ENCODE measurements around the gene DBP. TPM values are rescaled to one million over a fixed set of nuclear protein-coding genes. Genes with fewer than 3 reads are reported as not detected.
"Not testable (repeated sequence)": the region's sequence is repeated elsewhere in the genome, so short reads cannot be mapped to it uniquely, and the experiment has no call there.

Gene DBP
- 9.3 and 14.5 TPM in 2 replicates for total RNA-seq (2014; rRNA removed; shearing (Covaris generic); ENCODE audit: low replicate concordance)

- peak; percentile 58 for DNase-seq
- Histone ChIP-seq H3K27me3 (peaks cover 5% of the 10 kb centered on the region; the same call in 1 of the 2 replicates), H3K9me3 (no peaks in the 10 kb centered on the region), H3K36me3 (peaks cover 3% of the 10 kb centered on the region; the same call in 1 of the 2 replicates), H3K4me3 (peak within 1 kb of the TSS; percentile 63)
Observed at GRCh38 chr19:48636859-48637448, at the start of gene DBP. Gene DBP (minus strand): TSS chr19:48637379. CDS start chr19:48636994, 385 bp downstream.

GRCh38 chr19:48686637-48687036, 49.5 kb upstream of the DBP start:
- not testable (repeated sequence) for H3K36me3 ChIP-seq, H3K4me3 ChIP-seq, H3K9me3 ChIP-seq, DNase-seq, H3K27me3 ChIP-seq

- H3K4me3 ChIP-seq: no peak overlapping the region
- H3K27me3 ChIP-seq: no peaks in the 10 kb centered on the region
- no peaks in the 10 kb centered on the region for H3K36me3 ChIP-seq
- H3K9me3 ChIP-seq: no peaks in the 10 kb centered on the region
- DNase-seq: no peak
Observed at GRCh38 chr19:48686088-48686487, 48.9 kb upstream of the DBP start.

GRCh38 chr19:48685583-48685982, 48.4 kb upstream of the DBP start:
- no peak for DNase-seq
- Histone ChIP-seq H3K9me3 (no peaks in the 10 kb centered on the region), H3K4me3 (no peak overlapping the region), H3K36me3 (no peaks in the 10 kb centered on the region), H3K27me3 (no peaks in the 10 kb centered on the region)

- Histone ChIP-seq H3K36me3 (no peaks in the 10 kb centered on the region), H3K4me3 (no peak overlapping the region), H3K27me3 (no peaks in the 10 kb centered on the region), H3K9me3 (no peaks in the 10 kb centered on the region)
- no peak for DNase-seq
Observed at GRCh38 chr19:48683349-48683748, 46.2 kb upstream of the DBP start.

- no peaks in the 10 kb centered on the region for H3K36me3 ChIP-seq
- no peaks in the 10 kb centered on the region for H3K27me3 ChIP-seq
- DNase-seq: peak; percentile 46
- H3K4me3 ChIP-seq: no peak overlapping the region
- H3K9me3 ChIP-seq: no peaks in the 10 kb centered on the region
Observed at GRCh38 chr19:48681127-48681470, 43.9 kb upstream of the DBP start.

GRCh38 chr19:48680436-48681126, 43.4 kb upstream of the DBP start:
- Histone ChIP-seq H3K27me3 (no peaks in the 10 kb centered on the region), H3K36me3 (no peaks in the 10 kb centered on the region), H3K4me3 (no peak overlapping the region), H3K9me3 (no peaks in the 10 kb centered on the region)
- no peak for DNase-seq

GRCh38 chr19:48680006-48680405, 42.8 kb upstream of the DBP start:
- H3K4me3 ChIP-seq, DNase-seq, H3K9me3 ChIP-seq, H3K36me3 ChIP-seq, H3K27me3 ChIP-seq: not testable (repeated sequence)

- Histone ChIP-seq H3K36me3 (no peaks in the 10 kb centered on the region), H3K27me3 (no peaks in the 10 kb centered on the region), H3K4me3 (no peak overlapping the region), H3K9me3 (no peaks in the 10 kb centered on the region)
- no peak for DNase-seq
Observed at GRCh38 chr19:48678201-48678600, 41.0 kb upstream of the DBP start.

GRCh38 chr19:48676887-48677286, 39.7 kb upstream of the DBP start:
- Histone ChIP-seq H3K4me3 (no peak overlapping the region), H3K9me3 (no peaks in the 10 kb centered on the region), H3K36me3 (no peaks in the 10 kb centered on the region), H3K27me3 (no peaks in the 10 kb centered on the region)
- DNase-seq: no peak

GRCh38 chr19:48676487-48676886, 39.3 kb upstream of the DBP start:
- no peak for DNase-seq
- Histone ChIP-seq H3K27me3 (no peaks in the 10 kb centered on the region), H3K9me3 (no peaks in the 10 kb centered on the region), H3K4me3 (no peak overlapping the region), H3K36me3 (no peaks in the 10 kb centered on the region)

GRCh38 chr19:48674921-48675824, 38.0 kb upstream of the DBP start:
- Histone ChIP-seq H3K4me3 (no peak overlapping the region), H3K27me3 (no peaks in the 10 kb centered on the region), H3K36me3 (no peaks in the 10 kb centered on the region), H3K9me3 (no peaks in the 10 kb centered on the region)
- peak; percentile 80 for DNase-seq

- no peaks in the 10 kb centered on the region for H3K27me3 ChIP-seq
- no peak overlapping the region for H3K4me3 ChIP-seq
- DNase-seq: no peak
- no peaks in the 10 kb centered on the region for H3K9me3 ChIP-seq
- no peaks in the 10 kb centered on the region for H3K36me3 ChIP-seq
Observed at GRCh38 chr19:48674216-48674809, 37.1 kb upstream of the DBP start.

- Histone ChIP-seq H3K4me3 (no peak overlapping the region), H3K27me3 (no peaks in the 10 kb centered on the region), H3K9me3 (no peaks in the 10 kb centered on the region), H3K36me3 (no peaks in the 10 kb centered on the region)
- DNase-seq: no peak
Observed at GRCh38 chr19:48673436-48674100, 36.4 kb upstream of the DBP start.

GRCh38 chr19:48672994-48673393, 35.8 kb upstream of the DBP start, which contains the start of gene NTN5:
Gene NTN5 (minus strand): TSS chr19:48673017. CDS start chr19:48670986, 2,031 bp downstream.
- Histone ChIP-seq H3K4me3 (no peak within 1 kb of the TSS), H3K36me3 (no peaks in the 10 kb centered on the region), H3K27me3 (no peaks in the 10 kb centered on the region), H3K9me3 (no peaks in the 10 kb centered on the region)
- no peak for DNase-seq

GRCh38 chr19:48671446-48671995, 34.3 kb upstream of the DBP start:
- H3K4me3 ChIP-seq: no peak overlapping the region
- no peak for DNase-seq
- H3K36me3 ChIP-seq: no peaks in the 10 kb centered on the region
- H3K27me3 ChIP-seq: no peaks in the 10 kb centered on the region
- no peaks in the 10 kb centered on the region for H3K9me3 ChIP-seq

Measured in MG63 (cell line).